SK-N-MC (cell line): ENCODE results near the gene SNW1.

ENCODE experiments used
- DNase-seq: peaks from one replicate; pipeline ENCODE4 v3.0.0-alpha.2; 2011; ENCODE audit warnings: low read depth, low spot score
- H3K27ac ChIP-seq: fragments of 200-600 bp; sonication (generic); 2 replicates; pipeline ENCODE4 v1.5.1; 2016; ENCODE audit warnings: mixed run types
- H3K36me3 ChIP-seq: fragments of 200-600 bp; sonication (generic); 2 replicates; pipeline ENCODE4 v1.6.1; 2017; ENCODE audit warnings: antibody characterized with exemption, low read length, mixed read lengths; ENCODE audit not compliant: insufficient read depth
- H3K4me3 ChIP-seq: fragments of 200-600 bp; sonication (generic); 2 replicates; pipeline ENCODE4 v1.5.1; 2016
- H3K9ac ChIP-seq: fragments of 200-600 bp; sonication (generic); 2 replicates; pipeline ENCODE4 v1.8.0; 2017; ENCODE audit warnings: mixed run types, mixed read lengths; ENCODE audit not compliant: insufficient read length
- H3K9me3 ChIP-seq: fragments of 200-600 bp; sonication (generic); 2 replicates; pipeline ENCODE4 v1.6.1; 2017; ENCODE audit warnings: low read depth, mild to moderate bottlenecking, antibody characterized with exemption, low read length, moderate library complexity, mixed read lengths
- EZH2 ChIP-seq: fragments of 200-600 bp; sonication (generic); IDR thresholded peaks from one replicate; pipeline ENCODE4 v1.6.1; 2017; ENCODE audit warnings: antibody characterized with exemption
- FOXP2 ChIP-seq: optimal IDR thresholded peaks from 2 replicates; pipeline ENCODE3; 2011; ENCODE audit warnings: mild to moderate bottlenecking, moderate library complexity; ENCODE audit not compliant: insufficient read depth; ENCODE audit errors: extremely low read length, control extremely low read depth
- POLR2AphosphoS5 ChIP-seq: IDR thresholded peaks from 2 replicates; pipeline ENCODE4 v1.6.1; 2012; ENCODE audit warnings: mild to moderate bottlenecking, low read depth, low read length, borderline replicate concordance

Gene SNW1

DNA sequence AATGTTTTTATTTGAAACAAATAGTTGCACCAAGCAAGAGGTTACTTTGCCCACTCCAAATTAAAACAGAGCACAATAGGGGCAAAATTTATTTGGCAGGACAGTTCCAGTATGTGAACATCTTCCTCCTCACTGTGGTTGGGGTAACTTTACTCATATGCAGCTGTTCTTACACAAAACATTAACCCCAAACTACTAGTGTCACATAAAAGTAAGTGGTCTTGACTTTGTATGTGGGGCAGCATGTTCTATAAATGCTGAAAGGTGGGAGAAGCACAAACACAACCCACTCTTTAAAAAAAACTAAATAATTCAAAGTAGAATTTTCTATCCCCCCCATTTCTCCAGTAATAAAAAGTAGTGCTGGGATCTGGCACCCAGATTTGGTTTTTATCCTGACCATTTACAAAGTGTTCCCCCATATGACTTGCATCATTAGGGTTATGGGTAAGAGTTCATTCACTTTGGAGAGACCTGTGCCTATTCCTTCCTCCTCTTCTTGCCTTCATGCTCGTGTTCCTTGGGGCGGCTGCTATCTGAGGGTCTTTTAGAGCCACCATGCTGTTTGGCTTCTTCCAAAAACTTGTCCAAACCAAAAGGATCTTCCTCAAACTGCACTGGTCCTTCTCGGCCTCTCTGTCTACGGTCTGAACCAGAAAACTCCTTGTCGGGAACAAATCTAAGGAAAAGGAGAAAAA lies 43.2 kb downstream of the SNW1 start:
- DNase-seq = no peak
- H3K9ac ChIP-seq = no peak overlapping the region
- no peak overlapping the region for H3K4me3 ChIP-seq
- TF ChIP-seq POLR2AphosphoS5 (peak; percentile 20; the same call in 1 of the 2 replicates), EZH2 (no peak)
- H3K27ac ChIP-seq = peak overlapping the region; percentile 14
- no peaks in the 10 kb centered on the region for H3K9me3 ChIP-seq
- peaks cover 93% of the 10 kb centered on the region for H3K36me3 ChIP-seq

DNA sequence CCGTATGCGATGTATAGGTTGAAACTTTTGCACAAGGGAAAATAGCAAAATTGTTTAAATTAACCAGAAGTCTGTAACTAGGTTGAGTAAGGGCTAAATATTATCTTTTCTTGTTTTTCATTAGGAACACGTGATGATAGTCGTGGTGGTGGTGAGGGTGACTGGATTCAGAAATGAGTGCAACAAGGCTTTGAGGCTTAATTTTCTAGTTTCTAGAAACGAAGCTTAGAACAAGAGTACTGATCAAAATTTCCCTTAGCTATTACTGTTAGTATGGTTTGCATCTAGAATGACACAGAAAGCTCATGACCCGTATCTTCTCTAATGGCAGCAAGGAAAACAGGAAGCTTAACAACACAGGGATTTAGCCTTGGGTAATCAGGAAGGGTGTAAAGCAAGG lies 46.0 kb downstream of the SNW1 start:
- Histone ChIP-seq H3K36me3 (peaks cover 89% of the 10 kb centered on the region), H3K9me3 (no peaks in the 10 kb centered on the region), H3K27ac (no peak overlapping the region), H3K9ac (no peak overlapping the region), H3K4me3 (no peak overlapping the region)
- DNase-seq = no peak
- TF ChIP-seq EZH2 (no peak), POLR2AphosphoS5 (no peak), FOXP2 (no peak)

DNA sequence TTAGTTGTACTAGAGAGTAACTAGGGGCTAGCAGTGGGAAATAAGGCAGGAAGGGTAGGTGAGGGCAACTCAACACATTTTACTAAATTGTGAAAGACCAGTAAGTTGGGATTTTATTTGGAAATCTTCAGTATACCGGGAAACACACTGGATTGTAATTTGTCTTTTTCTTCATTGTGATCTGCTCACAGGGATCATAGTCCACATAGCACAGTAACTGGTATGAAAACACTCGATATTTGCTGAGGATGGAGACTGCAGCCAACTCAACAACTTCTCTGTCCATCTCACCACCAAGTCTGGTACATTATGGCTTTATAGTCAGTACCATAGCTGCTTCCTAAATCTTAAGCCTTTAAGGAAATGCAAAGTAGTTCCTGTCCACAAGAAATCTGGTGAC lies 50.6 kb downstream of the SNW1 start:
- no peak for TF ChIP-seq POLR2AphosphoS5
- no peak for TF ChIP-seq FOXP2
- no peak for TF ChIP-seq EZH2
- H3K4me3 ChIP-seq = no peak overlapping the region

DNA sequence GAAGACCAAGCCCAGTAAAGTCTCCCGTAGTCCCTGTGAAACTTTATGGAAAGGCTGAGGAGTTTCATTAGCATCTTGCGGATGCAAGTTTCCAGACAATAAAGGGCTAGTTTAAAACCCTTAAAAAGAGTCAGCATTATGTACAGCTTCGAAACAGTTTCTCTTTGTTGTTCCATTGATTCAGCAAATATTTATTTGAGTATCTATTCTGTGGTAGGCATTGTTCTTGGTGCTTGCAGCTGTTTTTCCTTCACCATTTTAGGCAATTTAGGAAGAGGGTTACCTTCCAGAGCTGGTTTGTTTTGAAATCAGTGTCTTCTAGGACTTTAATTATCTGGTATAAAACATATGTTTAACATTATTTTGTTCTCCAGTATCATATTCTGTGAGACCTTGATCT lies 51.5 kb downstream of the SNW1 start:
- TF ChIP-seq POLR2AphosphoS5 (no peak), EZH2 (no peak), FOXP2 (no peak)
- Histone ChIP-seq H3K9ac (peak overlapping the region; percentile 83), H3K9me3 (no peaks in the 10 kb centered on the region), H3K36me3 (peaks cover 42% of the 10 kb centered on the region), H3K27ac (no peak overlapping the region), H3K4me3 (peak overlapping the region; percentile 91)
- no peak for DNase-seq

More for the DNA sequence above, 50.6 kb downstream of the SNW1 start:
- Histone ChIP-seq H3K36me3 (peaks cover 48% of the 10 kb centered on the region), H3K9me3 (no peaks in the 10 kb centered on the region), H3K9ac (no peak overlapping the region), H3K27ac (no peak overlapping the region)
- no peak for DNase-seq

DNA sequence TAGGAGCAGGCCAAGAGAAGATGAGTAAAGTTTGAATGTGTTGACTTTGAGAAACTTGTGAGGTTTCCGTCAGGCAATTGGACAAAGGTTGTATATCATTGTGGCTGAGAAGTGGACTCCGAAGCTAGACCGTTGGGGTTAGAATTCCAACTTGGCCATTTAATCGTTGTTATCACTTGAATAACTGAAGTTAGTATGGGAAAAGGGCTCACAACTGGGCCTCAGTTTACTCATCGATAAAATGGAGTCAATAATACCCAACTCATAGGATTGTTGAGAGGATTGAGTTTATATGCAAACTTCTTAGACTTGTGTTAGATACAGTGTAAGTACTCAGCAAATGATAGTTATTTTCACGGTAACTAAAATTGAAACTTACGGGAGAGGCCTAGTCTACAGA lies 52.2 kb downstream of the SNW1 start:
- TF ChIP-seq FOXP2 = no peak
- no peak for TF ChIP-seq POLR2AphosphoS5
- no peak for TF ChIP-seq EZH2
- DNase-seq = no peak
- Histone ChIP-seq H3K4me3 (peak overlapping the region; percentile 91), H3K9ac (peak overlapping the region; percentile 83), H3K36me3 (peaks cover 42% of the 10 kb centered on the region), H3K27ac (no peak overlapping the region), H3K9me3 (no peaks in the 10 kb centered on the region)

DNA sequence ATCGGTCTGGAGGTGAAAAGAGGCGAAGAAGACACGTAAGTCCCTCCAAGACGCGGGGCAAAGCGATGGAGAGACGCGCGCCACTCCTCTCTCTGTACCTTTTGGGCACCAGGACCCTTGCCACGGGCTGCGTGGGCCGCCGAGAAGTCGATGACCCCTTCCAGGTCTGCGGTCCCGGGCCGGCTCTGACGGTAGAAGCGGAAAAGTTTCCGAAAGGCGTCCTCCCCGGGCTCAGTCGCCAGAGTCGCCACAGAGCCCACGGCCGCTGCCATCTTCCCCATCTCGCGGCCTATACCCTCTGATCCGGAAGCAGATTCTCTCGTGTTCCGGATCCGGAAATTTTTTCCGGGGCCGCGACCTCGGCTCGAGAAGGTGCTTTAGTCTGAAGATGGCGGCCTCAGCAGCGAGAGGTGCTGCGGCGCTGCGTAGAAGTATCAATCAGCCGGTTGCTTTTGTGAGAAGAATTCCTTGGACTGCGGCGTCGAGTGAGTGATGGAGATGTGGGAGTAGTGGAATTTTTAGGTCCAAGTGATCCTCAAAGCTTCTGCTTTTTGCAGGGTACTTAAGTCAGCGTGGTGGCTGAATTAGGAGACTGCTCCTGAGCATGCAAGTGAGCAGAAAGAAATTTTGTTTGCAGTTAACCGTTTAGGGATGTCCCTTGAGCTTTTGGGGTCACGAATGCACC lies 53.1 kb downstream of the SNW1 start, which contains the start of the genes ALKBH1 and SLIRP:
Gene ALKBH1 (minus strand): TSS at position 300 of the 685 bp plus-strand sequence. CDS start 19 bp downstream, at position 281.
Gene SLIRP (plus strand): TSS at position 380 of the 685 bp plus-strand sequence. CDS start 9 bp downstream, at position 389.
- DNase-seq = peak; percentile 6
- Histone ChIP-seq H3K36me3 (peaks cover 40% of the 10 kb centered on the region), H3K9me3 (no peaks in the 10 kb centered on the region), H3K9ac (peak within 1 kb of the TSS; percentile 83), H3K27ac (peak within 1 kb of the TSS; percentile 26; the same call in 1 of the 2 replicates), H3K4me3 (peak within 1 kb of the TSS; percentile 91)
- TF ChIP-seq EZH2 (no peak), POLR2AphosphoS5 (peak; percentile 99)

DNA sequence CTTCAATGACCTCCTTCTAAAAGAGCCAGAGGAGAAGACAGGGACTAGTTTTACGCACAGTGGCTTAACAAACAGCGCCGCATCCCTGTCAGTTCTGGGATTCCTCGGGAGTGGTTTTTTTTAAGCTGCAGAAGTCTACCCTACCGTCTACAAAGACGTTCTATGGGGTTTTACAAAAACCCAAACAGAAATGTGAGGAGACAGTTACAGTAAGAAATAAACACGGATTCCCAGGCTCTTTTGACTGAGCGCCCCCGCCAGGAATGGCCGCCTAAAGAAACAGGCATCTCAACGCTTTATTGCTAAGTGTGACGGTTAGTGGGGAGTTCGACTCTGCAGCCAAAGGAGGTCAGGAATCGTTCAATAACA lies 53.6 kb downstream of the SNW1 start:
- peak; percentile 10 for DNase-seq
- TF ChIP-seq POLR2AphosphoS5 (no peak), EZH2 (no peak), FOXP2 (no peak)
- Histone ChIP-seq H3K9ac (peak overlapping the region; percentile 83), H3K4me3 (peak overlapping the region; percentile 91), H3K27ac (no peak overlapping the region), H3K36me3 (peaks cover 41% of the 10 kb centered on the region), H3K9me3 (no peaks in the 10 kb centered on the region)

DNA sequence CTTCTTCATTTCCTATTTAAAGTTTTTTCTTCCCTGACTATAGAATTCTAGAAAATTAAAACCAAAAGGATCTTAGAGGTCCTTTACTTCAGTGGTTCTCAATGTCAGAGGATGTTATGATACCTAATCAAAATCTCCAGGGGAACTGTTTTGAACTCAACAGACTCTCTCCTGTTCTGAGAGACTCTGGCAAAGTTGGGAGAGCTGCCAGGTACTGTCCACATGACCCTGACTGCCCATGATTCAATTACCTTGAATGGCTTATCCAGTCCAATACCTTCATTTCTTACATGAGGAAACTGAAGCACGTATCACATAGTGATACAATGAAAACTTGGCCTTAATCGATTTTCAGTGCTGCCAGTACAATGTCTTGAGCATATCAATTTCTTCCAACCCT lies 69.7 kb downstream of the SNW1 start:
- no peak overlapping the region for H3K4me3 ChIP-seq
- no peak overlapping the region for H3K9ac ChIP-seq
- TF ChIP-seq FOXP2 (no peak), POLR2AphosphoS5 (no peak), EZH2 (no peak)
- peaks cover 36% of the 10 kb centered on the region for H3K36me3 ChIP-seq
- H3K9me3 ChIP-seq = no peaks in the 10 kb centered on the region
- no peak for DNase-seq
- no peak overlapping the region for H3K27ac ChIP-seq

DNA sequence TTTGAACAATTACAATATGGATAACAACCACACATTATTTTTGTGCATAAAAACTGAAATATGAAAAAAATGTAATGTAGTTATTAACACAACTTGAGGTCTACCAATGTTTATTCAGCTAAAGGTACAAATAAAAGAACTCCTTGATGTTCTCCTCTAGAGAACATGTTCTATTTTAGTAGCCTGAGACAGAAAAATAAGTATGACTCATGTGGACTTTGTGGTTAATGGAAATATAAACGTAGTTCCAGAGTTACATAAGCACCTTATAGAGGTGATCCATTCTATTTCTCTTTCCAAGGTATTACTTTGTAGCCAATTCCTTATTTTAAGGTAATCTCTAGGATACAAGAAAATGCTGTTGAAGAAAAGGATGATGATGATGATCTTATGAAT lies 78.8 kb downstream of the SNW1 start:
- DNase-seq = no peak
- Histone ChIP-seq H3K27ac (no peak overlapping the region), H3K36me3 (peaks cover 3% of the 10 kb centered on the region; the same call in 1 of the 2 replicates), H3K9me3 (no peaks in the 10 kb centered on the region), H3K9ac (no peak overlapping the region), H3K4me3 (no peak overlapping the region)
- TF ChIP-seq POLR2AphosphoS5 (no peak), EZH2 (no peak), FOXP2 (no peak)
